Lung (tissue), 12 donors: ENCODE measurements around the gene ZC3HAV1. TPM values are rescaled to one million over a fixed set of nuclear protein-coding genes. Genes with fewer than 3 reads are reported as not detected.

ENCODE experiments used
- ATAC-seq: fragments of 200-7000 bp; cut with Tn5 transposase; one replicate; pipeline ENCODE4 v1.9.1; 2020; ENCODE audit warnings: moderate number of reproducible peaks; ENCODE audit not compliant: insufficient read depth, low FRiP score
- DNase-seq, 3 donors: peaks; one replicate each; pipeline ENCODE4 v3.0.0-alpha.2; 2013 to 2017
- H3K27ac ChIP-seq, 2 donors: one replicate each; pipeline ENCODE4 v1.5.1; 2013; ENCODE audit warnings: mild to moderate bottlenecking in 2 of 2, moderate library complexity in 2 of 2, control low read depth in 1 of 2, inconsistent platforms in 1 of 2, low read depth in 1 of 2, low read length in 1 of 2
- H3K27me3 ChIP-seq, 3 donors: one replicate each; pipeline ENCODE4 v1.5.1; 2013; ENCODE audit warnings: low read length in 2 of 3; ENCODE audit not compliant: control insufficient read depth in 3 of 3, insufficient read depth in 3 of 3
- H3K36me3 ChIP-seq, 4 donors: one replicate each; pipeline ENCODE4 v1.5.1; 2013; ENCODE audit warnings: low read length in 4 of 4, mild to moderate bottlenecking in 1 of 4, moderate library complexity in 1 of 4; ENCODE audit not compliant: control insufficient read depth in 4 of 4, insufficient read depth in 4 of 4
- H3K4me1 ChIP-seq, 5 donors: one replicate each; pipeline ENCODE4 v1.5.1; 2013; ENCODE audit warnings: low read length in 5 of 5, mild to moderate bottlenecking in 2 of 5, moderate library complexity in 1 of 5; ENCODE audit not compliant: control insufficient read depth in 5 of 5, insufficient read depth in 5 of 5
- H3K4me3 ChIP-seq: one replicate; pipeline ENCODE4 v1.5.1; 2013; ENCODE audit warnings: mild to moderate bottlenecking, control low read depth, moderate library complexity
- H3K9ac ChIP-seq, 2 donors: one replicate each; pipeline ENCODE4 v1.5.1; 2013; ENCODE audit warnings: low read length in 2 of 2, control low read depth in 1 of 2; ENCODE audit not compliant: insufficient read depth in 1 of 2
- H3K9me3 ChIP-seq, 4 donors: one replicate each; pipeline ENCODE4 v1.5.1; 2013; ENCODE audit warnings: low read length in 3 of 4, mild to moderate bottlenecking in 1 of 4, moderate library complexity in 1 of 4; ENCODE audit not compliant: control insufficient read depth in 4 of 4, insufficient read depth in 3 of 4
- CTCF ChIP-seq: IDR thresholded peaks from 2 replicates; pipeline ENCODE4 v1.5.1; 2012; ENCODE audit warnings: mild to moderate bottlenecking; ENCODE audit errors: control extremely low read depth, extremely low read depth
- WGBS, 2 donors: extraction: QIAGEN DNeasy Blood & Tissue Kit; methylation state at CpG; one replicate each; pipeline ENCODE4 v1.1.7; 2013; 5-methylcytosine and 5-hydroxymethylcytosine counted together
- polyA plus RNA-seq, 2 donors: library from polyadenylated mRNA; stranded (reverse); fragments of 200-250 nt; gene quantifications; one replicate each; pipeline ENCODE4 v1.2.1, GENCODE V29; 2013
- total RNA-seq, 2 donors: library from RNA; depleted of rRNA in 1 of 2; stranded (reverse); fragments of >200 nt in 1 of 2; gene quantifications; one replicate each; pipeline ENCODE4 v1.2.1, GENCODE V29; 2014 to 2021
- donor health status: control.
- donor health status: control.
- donor health status: Bipolar disorder and iron deficiency.
- donor health status: healthy.
- donor health status: DM: yes; HTN: yes; CAD: no.

ZC3HAV1 gene
- total and polyA plus RNA-seq, 4 donors, result 8.2 to 43.4 (median 24.5) TPM

GRCh38 chr7:139023076-139023475 is 86.4 kb downstream of the ZC3HAV1 start:
- 69 to 89% methylated on average over 5 of the region's 5 CpGs for WGBS, 2 donors
- Histone ChIP-seq H3K4me3 (no peak overlapping the region), H3K9me3 (no peaks in the 10 kb centered on the region), H3K4me1 (peaks cover 0 to 6% (median 0%) of the 10 kb centered on the region in 5 donors), H3K36me3 (peaks cover 4 to 32% (median 13%) of the 10 kb centered on the region in 4 donors), H3K27ac (no peak overlapping the region), H3K9ac (no peak overlapping the region), H3K27me3 (no peaks in the 10 kb centered on the region)
- ATAC-seq (no peak), DNase-seq (no peak)
- TF ChIP-seq CTCF, result no peak

GRCh38 chr7:139022286-139022685 is 87.2 kb downstream of the ZC3HAV1 start:
- Histone ChIP-seq H3K4me1 (peaks cover 0 to 6% (median 0%) of the 10 kb centered on the region in 5 donors), H3K27ac (no peak overlapping the region), H3K4me3 (no peak overlapping the region), H3K27me3 (no peaks in the 10 kb centered on the region), H3K36me3 (peaks cover 4 to 32% (median 12%) of the 10 kb centered on the region in 4 donors), H3K9ac (no peak overlapping the region), H3K9me3 (no peaks in the 10 kb centered on the region)
- ATAC-seq (no peak), DNase-seq (no peak)
- WGBS, 2 donors, result 70 to 76% methylated on average over 4 of the region's 4 CpGs
- no peak for TF ChIP-seq CTCF

- TF ChIP-seq CTCF, result no peak
These were observed 90.6 kb downstream of the ZC3HAV1 start for GRCh38 chr7:139018910-139019309.

GRCh38 chr7:139016931-139017511 is 92.5 kb downstream of the ZC3HAV1 start:
- Histone ChIP-seq H3K27ac (no peak overlapping the region), H3K36me3 (peaks cover 0 to 10% (median 0%) of the 10 kb centered on the region in 4 donors), H3K9me3 (no peaks in the 10 kb centered on the region), H3K9ac (no peak overlapping the region), H3K4me3 (no peak overlapping the region), H3K27me3 (no peaks in the 10 kb centered on the region), H3K4me1 (no peaks in the 10 kb centered on the region)
- 29 to 38% methylated on average over 7 of the region's 7 CpGs for WGBS, 2 donors
- DNase-seq (peak; percentile 61 to 78 (median 71)), ATAC-seq (peak; percentile 69)
- TF ChIP-seq CTCF, result peak; percentile 53

More at GRCh38 chr7:139018910-139019309, 90.6 kb downstream of the ZC3HAV1 start:
- H3K9ac ChIP-seq, result no peak overlapping the region
- H3K36me3 ChIP-seq, result peaks cover 0 to 18% (median 2%) of the 10 kb centered on the region in 4 donors
- H3K27ac ChIP-seq, result no peak overlapping the region
- H3K4me3 ChIP-seq, result no peak overlapping the region
- H3K9me3 ChIP-seq, result no peaks in the 10 kb centered on the region
- 90 to 92% methylated on average over 3 of the region's 3 CpGs for WGBS, 2 donors
- ATAC-seq (no peak), DNase-seq (no peak)
- H3K4me1 ChIP-seq, result peaks cover 0 to 6% (median 0%) of the 10 kb centered on the region in 5 donors
- H3K27me3 ChIP-seq, result no peaks in the 10 kb centered on the region
